PC-3 (cell line): ENCODE results near the gene DCLRE1B.

Experiments used
- CTCF ChIP-seq: fragments of 300-600 bp; sonication (generic); conservative IDR thresholded peaks from 2 replicates; pipeline ENCODE4 v1.5.1; 2017; ENCODE audit warnings: antibody characterized with exemption, low read depth, mild to moderate bottlenecking, low read length
- EZH2phosphoT487 ChIP-seq: fragments of 300-600 bp; sonication (generic); IDR thresholded peaks from 2 replicates; pipeline ENCODE4 v1.6.1; 2018; ENCODE audit warnings: mild to moderate bottlenecking, antibody characterized with exemption, low read length, borderline replicate concordance

- TF ChIP-seq CTCF = no peak
- TF ChIP-seq EZH2phosphoT487 = no peak
Observed at GRCh38 chr1:113957984-113958383, 52.9 kb downstream of the DCLRE1B start.
